DOHH2 (cell line): Measurements from ENCODE around the gene PMEL.
A peak's percentile ranks its signal among the peaks of the same experiment; 100 is the strongest.
"Not testable (repeated sequence)": the region's sequence is repeated elsewhere in the genome, so short reads cannot be mapped to it uniquely, and the experiment has no call there.

Experiments
- H3F3A ChIP-seq: fragments of 200-600 bp; sonication (generic), shearing (Covaris generic); 2 replicates; pipeline ENCODE4 v1.6.0; 2016; ENCODE audit warnings: antibody characterized with exemption, mild to moderate bottlenecking; ENCODE audit not compliant: control insufficient read depth, insufficient read depth
- H3K27ac ChIP-seq: fragments of 200-600 bp; sonication (generic); 2 replicates; pipeline ENCODE4 v1.5.1; 2014; ENCODE audit warnings: low read depth, mild to moderate bottlenecking, low read length, moderate library complexity
- H3K27me3 ChIP-seq: fragments of 200-600 bp; sonication (generic); 2 replicates; pipeline ENCODE4 v1.6.1; 2014; ENCODE audit warnings: mild to moderate bottlenecking, low read length, mixed read lengths; ENCODE audit not compliant: control insufficient read depth
- H3K36me3 ChIP-seq: fragments of 200-600 bp; sonication (generic); 2 replicates; pipeline ENCODE4 v1.6.1; 2014; ENCODE audit warnings: mild to moderate bottlenecking, low read length, moderate library complexity, mixed read lengths; ENCODE audit not compliant: control insufficient read depth
- H3K4me1 ChIP-seq: fragments of 200-600 bp; sonication (generic); 2 replicates; pipeline ENCODE4 v1.6.1; 2014; ENCODE audit warnings: mild to moderate bottlenecking, low read length, mixed read lengths; ENCODE audit not compliant: control insufficient read depth
- H3K4me2 ChIP-seq: fragments of 200-600 bp; sonication (generic); 2 replicates; pipeline ENCODE4 v1.6.0; 2014; ENCODE audit warnings: mild to moderate bottlenecking, low read length, moderate library complexity
- H3K4me3 ChIP-seq: fragments of 200-600 bp; sonication (generic); 2 replicates; pipeline ENCODE4 v1.5.1; 2014; ENCODE audit warnings: mild to moderate bottlenecking, low read length, mixed read lengths
- H3K79me2 ChIP-seq: fragments of 200-600 bp; sonication (generic); 2 replicates; pipeline ENCODE4 v1.6.1; 2014; ENCODE audit warnings: mild to moderate bottlenecking, low read length, mixed read lengths; ENCODE audit not compliant: control insufficient read depth
- H3K9me2 ChIP-seq: fragments of 200-600 bp; sonication (generic); replicated peaks from 2 replicates; pipeline ENCODE4 v1.6.1; 2014; ENCODE audit warnings: mild to moderate bottlenecking, low read length, mixed read lengths; ENCODE audit not compliant: control insufficient read depth
- H3K9me3 ChIP-seq: fragments of 200-600 bp; sonication (generic); 2 replicates; pipeline ENCODE4 v1.6.1; 2014; ENCODE audit warnings: antibody characterized with exemption, low read length, mixed read lengths; ENCODE audit not compliant: control insufficient read depth, insufficient read depth
- H4K20me1 ChIP-seq: fragments of 200-600 bp; sonication (generic); 2 replicates; pipeline ENCODE4 v1.6.0; 2014; ENCODE audit warnings: low read depth, mild to moderate bottlenecking, antibody characterized with exemption, low read length, moderate library complexity; ENCODE audit not compliant: control insufficient read depth, insufficient read depth
- EZH2phosphoT487 ChIP-seq: fragments of 200-600 bp; sonication (generic); IDR thresholded peaks from 2 replicates; pipeline ENCODE4 v1.6.1; 2017; ENCODE audit warnings: borderline replicate concordance, mild to moderate bottlenecking, antibody characterized with exemption, low read length, moderate library complexity, mixed read lengths
- TF ChIP-seq, protein P1 (sequence below): fragments of 200-600 bp; sonication (generic); IDR thresholded peaks from one replicate; pipeline ENCODE4 v1.5.1; 2014; ENCODE audit warnings: antibody characterized with exemption, mild to moderate bottlenecking, low read depth, low read length; ENCODE audit not compliant: poor library complexity, severe bottlenecking

The PMEL gene

DNA sequence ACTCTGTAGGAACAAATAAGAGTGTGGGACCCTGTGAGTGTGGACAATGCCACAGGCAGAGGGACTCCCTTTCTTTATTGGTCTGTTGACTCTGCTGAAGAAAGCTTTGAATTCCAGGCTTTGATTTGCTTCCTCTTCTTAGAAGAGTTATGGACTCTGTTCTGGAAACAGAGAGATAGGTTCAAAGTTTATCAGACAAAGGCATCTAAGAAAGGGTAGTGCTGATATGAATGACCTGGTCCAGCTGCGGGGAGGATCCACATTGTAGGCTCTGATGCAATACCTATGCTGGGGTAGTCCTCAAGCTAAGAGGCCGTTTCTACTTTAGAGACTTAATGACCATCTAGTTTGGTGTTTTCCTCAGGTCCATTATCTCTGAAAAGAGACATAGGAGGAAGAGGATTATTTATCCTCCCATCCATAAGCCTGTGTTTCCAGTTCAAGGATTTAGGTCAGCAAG, 44.3 kb upstream of the PMEL start:
- no peak overlapping the region for H3K4me2 ChIP-seq
- H3K79me2 ChIP-seq: 0 out of 2 replicates have a peak, but pooled peaks cover 3% of the 10 kb centered on the region
- no peak overlapping the region for H3K27ac ChIP-seq
- no peaks in the 10 kb centered on the region for H3K9me3 ChIP-seq
- peaks cover 6% of the 10 kb centered on the region; the same call in 1 of the 2 replicates for H3F3A ChIP-seq
- H3K9me2 ChIP-seq: no peaks in the 10 kb centered on the region
- no peaks in the 10 kb centered on the region for H4K20me1 ChIP-seq
- H3K27me3 ChIP-seq: no peaks in the 10 kb centered on the region
- peaks cover 10% of the 10 kb centered on the region for H3K4me1 ChIP-seq
- TF ChIP-seq, protein P1, sequence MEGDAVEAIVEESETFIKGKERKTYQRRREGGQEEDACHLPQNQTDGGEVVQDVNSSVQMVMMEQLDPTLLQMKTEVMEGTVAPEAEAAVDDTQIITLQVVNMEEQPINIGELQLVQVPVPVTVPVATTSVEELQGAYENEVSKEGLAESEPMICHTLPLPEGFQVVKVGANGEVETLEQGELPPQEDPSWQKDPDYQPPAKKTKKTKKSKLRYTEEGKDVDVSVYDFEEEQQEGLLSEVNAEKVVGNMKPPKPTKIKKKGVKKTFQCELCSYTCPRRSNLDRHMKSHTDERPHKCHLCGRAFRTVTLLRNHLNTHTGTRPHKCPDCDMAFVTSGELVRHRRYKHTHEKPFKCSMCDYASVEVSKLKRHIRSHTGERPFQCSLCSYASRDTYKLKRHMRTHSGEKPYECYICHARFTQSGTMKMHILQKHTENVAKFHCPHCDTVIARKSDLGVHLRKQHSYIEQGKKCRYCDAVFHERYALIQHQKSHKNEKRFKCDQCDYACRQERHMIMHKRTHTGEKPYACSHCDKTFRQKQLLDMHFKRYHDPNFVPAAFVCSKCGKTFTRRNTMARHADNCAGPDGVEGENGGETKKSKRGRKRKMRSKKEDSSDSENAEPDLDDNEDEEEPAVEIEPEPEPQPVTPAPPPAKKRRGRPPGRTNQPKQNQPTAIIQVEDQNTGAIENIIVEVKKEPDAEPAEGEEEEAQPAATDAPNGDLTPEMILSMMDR: no peak
- TF ChIP-seq EZH2phosphoT487: no peak
- H3K36me3 ChIP-seq: no peaks in the 10 kb centered on the region
- H3K4me3 ChIP-seq: no peak overlapping the region

DNA sequence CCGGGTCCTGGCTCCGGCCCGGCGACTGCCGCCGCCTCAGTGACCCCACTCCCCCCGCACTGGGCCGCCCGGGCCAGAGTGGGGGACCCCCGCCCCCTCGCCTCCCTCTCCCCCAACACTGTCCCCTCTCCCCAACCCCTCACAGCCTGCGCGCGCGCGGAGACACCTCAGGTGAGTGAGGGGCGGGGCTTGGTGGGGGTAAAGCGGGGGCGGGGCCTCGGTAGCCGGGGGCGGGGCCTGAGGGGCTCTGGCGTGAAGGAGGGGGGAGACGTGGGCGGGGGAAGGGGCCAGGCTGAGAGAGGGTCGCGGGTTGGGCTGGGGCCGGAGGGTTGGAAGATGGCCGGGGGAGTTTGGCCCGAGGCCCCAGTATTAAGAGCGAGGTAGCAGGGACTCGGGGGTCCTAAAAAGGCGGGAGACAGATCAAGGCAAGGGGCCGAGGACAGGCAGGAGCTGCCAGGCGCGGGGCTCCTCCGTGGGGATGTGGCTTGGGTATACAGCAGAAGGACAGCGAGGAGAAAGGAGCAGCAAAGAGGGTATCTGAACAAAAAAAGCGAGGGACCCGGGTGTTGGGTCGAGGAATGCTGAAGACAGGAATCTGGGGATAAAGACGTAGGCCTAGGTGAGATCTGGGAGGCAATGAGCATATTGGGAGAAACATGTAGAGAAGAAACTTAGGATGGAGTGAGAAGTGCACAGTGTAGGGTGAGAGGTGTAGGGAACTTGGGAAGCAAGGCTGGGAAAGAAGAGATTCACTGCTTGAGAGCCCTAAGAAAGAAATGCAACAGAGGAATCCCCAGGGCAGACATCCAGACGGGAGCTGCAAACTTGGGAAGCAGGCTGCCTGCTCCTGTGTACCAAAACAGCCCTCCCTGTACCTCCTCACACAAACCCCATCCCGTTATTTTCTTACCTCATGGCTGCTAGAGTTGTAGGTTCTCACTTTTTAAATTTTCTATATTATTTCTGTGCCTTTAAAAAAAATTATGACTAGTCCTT, 42.0 kb upstream of the PMEL start:
- Histone ChIP-seq H3K4me2 (peak overlapping the region; percentile 95), H3K36me3 (no peaks in the 10 kb centered on the region), H3K9me3 (no peaks in the 10 kb centered on the region), H3K79me2 (0 out of 2 replicates have a peak, but pooled peaks cover 3% of the 10 kb centered on the region), H3K9me2 (no peaks in the 10 kb centered on the region), H3F3A (peaks cover 8% of the 10 kb centered on the region; the same call in 1 of the 2 replicates), H3K27ac (peak overlapping the region; percentile 36; the same call in 1 of the 2 replicates), H3K27me3 (no peaks in the 10 kb centered on the region), H3K4me3 (peak overlapping the region; percentile 89), H3K4me1 (peaks cover 10% of the 10 kb centered on the region), H4K20me1 (no peaks in the 10 kb centered on the region)
- no peak for TF ChIP-seq EZH2phosphoT487
- TF ChIP-seq, protein P1: no peak

DNA sequence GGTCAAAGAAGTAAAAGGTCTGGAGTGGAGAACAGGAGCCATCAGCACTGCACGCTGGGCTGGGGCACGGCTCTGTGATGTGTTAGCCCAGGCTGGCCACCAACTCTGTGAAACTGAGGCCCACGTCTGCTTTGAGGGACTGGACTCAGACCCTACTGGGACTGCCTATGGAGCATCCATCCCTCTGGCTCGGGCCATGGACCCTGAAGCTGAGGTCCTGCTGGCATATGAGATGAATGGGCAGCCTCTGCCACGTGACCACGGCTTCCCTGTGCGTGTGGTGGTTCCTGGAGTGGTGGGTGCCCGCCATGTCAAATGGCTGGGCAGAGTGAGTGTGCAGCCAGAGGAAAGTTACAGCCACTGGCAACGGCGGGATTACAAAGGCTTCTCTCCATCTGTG, 38.4 kb upstream of the PMEL start:
- TF ChIP-seq, protein P1: no peak
- no peak for TF ChIP-seq EZH2phosphoT487
- H3K27me3 ChIP-seq: no peaks in the 10 kb centered on the region
- no peaks in the 10 kb centered on the region for H3K9me2 ChIP-seq
- peaks cover 10% of the 10 kb centered on the region for H3K4me1 ChIP-seq
- no peaks in the 10 kb centered on the region for H4K20me1 ChIP-seq
- H3K36me3 ChIP-seq: no peaks in the 10 kb centered on the region
- H3K4me3 ChIP-seq: no peak overlapping the region
- no peaks in the 10 kb centered on the region for H3K9me3 ChIP-seq
- H3K79me2 ChIP-seq: 0 out of 2 replicates have a peak, but pooled peaks cover 3% of the 10 kb centered on the region
- H3K4me2 ChIP-seq: no peak overlapping the region
- H3K27ac ChIP-seq: no peak overlapping the region
- H3F3A ChIP-seq: peaks cover 5% of the 10 kb centered on the region; the same call in 1 of the 2 replicates

DNA sequence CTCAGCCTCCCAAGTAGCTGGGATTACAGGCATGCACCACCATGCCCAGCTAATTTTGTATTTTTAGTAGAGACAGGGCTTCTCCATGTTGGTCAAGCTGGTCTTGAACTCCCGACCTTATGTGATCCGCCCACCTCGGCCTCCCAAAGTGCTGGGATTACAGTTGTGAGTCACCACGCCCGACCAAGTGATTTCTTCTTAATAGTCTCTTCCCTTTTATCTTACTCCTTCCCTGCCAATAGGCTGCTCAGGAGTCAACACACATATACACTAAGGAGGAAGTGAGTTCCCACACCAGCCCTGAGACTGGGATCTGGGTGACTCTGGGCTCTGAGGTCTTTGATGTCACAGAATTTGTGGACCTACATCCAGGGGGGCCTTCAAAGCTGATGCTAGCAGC, 37.5 kb upstream of the PMEL start:
- not testable (repeated sequence) for H3K27ac ChIP-seq, H4K20me1 ChIP-seq, H3K27me3 ChIP-seq, H3K79me2 ChIP-seq, H3K4me2 ChIP-seq, H3K9me2 ChIP-seq, H3K36me3 ChIP-seq, H3K9me3 ChIP-seq, H3K4me3 ChIP-seq, H3F3A ChIP-seq
- H3K4me1 ChIP-seq: peaks cover 10% of the 10 kb centered on the region
